HFFc6 (cell line): ENCODE data around the gene ZNRF3. TPM values are rescaled to one million over a fixed set of nuclear protein-coding genes. Genes with fewer than 3 reads are reported as not detected.
"Not testable (repeated sequence)": the region's sequence is repeated elsewhere in the genome, so short reads cannot be mapped to it uniquely, and the experiment has no call there.

Source experiments
- DNase-seq: peaks from one replicate; pipeline ENCODE4 v3.0.0-alpha.2; 2018
- H3K27ac Mint-ChIP-seq: 2 replicates; pipeline ENCODE4 v1.8.0; 2020; ENCODE audit warnings: mild to moderate bottlenecking, mixed read lengths
- H3K27me3 Mint-ChIP-seq: 2 replicates; pipeline ENCODE4 v1.8.0; 2021; ENCODE audit warnings: mild to moderate bottlenecking, moderate library complexity, mixed read lengths; ENCODE audit not compliant: insufficient read depth
- H3K36me3 Mint-ChIP-seq: 2 replicates; pipeline ENCODE4 v1.8.0; 2021; ENCODE audit warnings: low read depth, mixed read lengths
- H3K4me1 Mint-ChIP-seq: 2 replicates; pipeline ENCODE4 v1.8.0; 2020; ENCODE audit warnings: low read depth, mixed read lengths
- H3K4me3 Mint-ChIP-seq: 2 replicates; pipeline ENCODE4 v1.8.0; 2020; ENCODE audit warnings: mild to moderate bottlenecking, moderate library complexity, mixed read lengths
- H3K9me3 Mint-ChIP-seq: 2 replicates; pipeline ENCODE4 v1.8.0; 2020; ENCODE audit warnings: mild to moderate bottlenecking, mixed read lengths
- CTCF ChIP-seq: fragments of 200-600 bp; sonication (generic); IDR thresholded peaks from 2 replicates; pipeline ENCODE4 v1.5.0; 2021; ENCODE audit warnings: antibody characterized with exemption, mild to moderate bottlenecking
- total RNA-seq, 6 experiments: library from RNA; stranded (reverse); fragmentation: NEBNext Ultra II Directional; extraction: Animal tissue kit (Norgen Biotek cat#: 25700); gene quantifications; 2 replicates in 1 of 6; 3 replicates in 5 of 6; pipeline ENCODE4 v1.2.3, GENCODE V29; 2021

ZNRF3 gene
- total RNA-seq, 6 experiments from 2014 or later, result 3.3 to 4.7 (median 3.6) TPM

GRCh38 chr22:29039148-29039547 is 155.8 kb downstream of the ZNRF3 start:
- DNase-seq, result no peak
- Mint-ChIP-seq H3K9me3 (no peaks in the 10 kb centered on the region), H3K27me3 (peaks cover 2% of the 10 kb centered on the region; the same call in 1 of the 2 replicates), H3K4me3 (no peak overlapping the region), H3K4me1 (peaks cover 31% of the 10 kb centered on the region), H3K36me3 (no peaks in the 10 kb centered on the region), H3K27ac (no peak overlapping the region)
- TF ChIP-seq CTCF, result no peak

- not testable (repeated sequence) for H3K36me3 Mint-ChIP-seq, H3K9me3 Mint-ChIP-seq, H3K4me3 Mint-ChIP-seq, H3K27ac Mint-ChIP-seq, DNase-seq, H3K27me3 Mint-ChIP-seq
- H3K4me1 Mint-ChIP-seq, result peaks cover 36% of the 10 kb centered on the region
Measured at GRCh38 chr22:29039684-29040083, 156.3 kb downstream of the ZNRF3 start.

GRCh38 chr22:29040385-29041275 is 157.3 kb downstream of the ZNRF3 start:
- Mint-ChIP-seq H3K4me1 (peaks cover 43% of the 10 kb centered on the region), H3K9me3 (no peaks in the 10 kb centered on the region), H3K27ac (peak overlapping the region; percentile 95), H3K36me3 (no peaks in the 10 kb centered on the region), H3K4me3 (peak overlapping the region; percentile 45), H3K27me3 (no peaks in the 10 kb centered on the region; the same call in 1 of the 2 replicates)
- DNase-seq, result peak; percentile 86
- peak; percentile 98 for TF ChIP-seq CTCF

- Mint-ChIP-seq H3K4me1 (peaks cover 47% of the 10 kb centered on the region), H3K36me3 (no peaks in the 10 kb centered on the region), H3K4me3 (peak overlapping the region; percentile 45), H3K27me3 (no peaks in the 10 kb centered on the region; the same call in 1 of the 2 replicates), H3K27ac (peak overlapping the region; percentile 95), H3K9me3 (no peaks in the 10 kb centered on the region)
- no peak for TF ChIP-seq CTCF
- DNase-seq, result peak; percentile 48
Measured at GRCh38 chr22:29041408-29041807, 158.0 kb downstream of the ZNRF3 start.

- Mint-ChIP-seq H3K27me3 (no peaks in the 10 kb centered on the region; the same call in 1 of the 2 replicates), H3K4me1 (peaks cover 47% of the 10 kb centered on the region), H3K4me3 (peak overlapping the region; percentile 78), H3K27ac (peak overlapping the region; percentile 98), H3K36me3 (no peaks in the 10 kb centered on the region), H3K9me3 (no peaks in the 10 kb centered on the region)
- DNase-seq, result peak; percentile 62
- TF ChIP-seq CTCF, result no peak
Measured at GRCh38 chr22:29043906-29044575, 160.7 kb downstream of the ZNRF3 start.
